ENCODE results near the gene CAMTA1. TPM values are rescaled to one million over a fixed set of nuclear protein-coding genes. Genes with fewer than 3 reads are reported as not detected.

The CAMTA1 gene
- total RNA-seq, 1 donor from 2014 or later: 268 TPM

DNA sequence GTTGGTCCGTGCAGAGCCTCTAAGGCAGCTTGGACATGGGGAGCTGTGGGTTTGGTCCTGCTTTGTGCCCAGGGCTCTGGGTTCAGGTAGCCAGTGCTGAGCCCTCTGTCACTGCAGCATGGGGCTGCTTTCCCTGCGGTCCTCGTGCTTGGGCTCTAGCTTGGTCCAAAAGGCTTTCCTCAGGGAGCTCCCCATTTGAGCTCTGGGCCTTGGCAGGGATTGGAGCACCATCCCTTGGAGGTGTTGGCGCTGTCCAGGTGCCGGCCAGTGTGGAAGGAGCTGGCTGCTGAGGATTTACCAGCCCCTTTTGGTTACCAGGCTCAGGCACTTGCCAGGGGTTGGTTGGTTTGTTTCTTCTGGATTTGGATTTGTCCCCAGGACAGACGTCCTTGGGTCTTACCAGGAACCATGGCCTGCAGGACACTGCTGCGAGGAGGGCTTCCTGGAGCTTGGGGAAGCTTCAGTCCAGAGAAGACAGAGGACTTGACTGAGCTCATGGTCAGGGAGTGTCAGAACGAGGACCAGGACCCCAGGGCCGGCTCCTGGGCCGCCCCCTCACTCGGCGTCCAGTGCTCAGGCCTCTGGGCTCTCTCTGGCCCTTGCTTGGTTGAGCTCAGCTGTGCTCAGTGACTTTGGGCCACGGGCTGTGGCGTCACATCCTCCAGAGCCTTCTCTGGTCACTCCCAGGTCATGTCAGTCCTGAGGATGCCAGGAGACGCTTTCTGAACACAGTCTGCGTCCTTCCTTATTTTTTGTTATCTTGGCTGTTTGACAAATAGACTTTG, 224.7 kb downstream of the CAMTA1 start:
- H3K4me1 ChIP-seq: no peaks in the 10 kb centered on the region
- no peaks in the 10 kb centered on the region for H3K27me3 ChIP-seq
- H3K36me3 ChIP-seq: no peaks in the 10 kb centered on the region
- no peaks in the 10 kb centered on the region for H3K79me2 ChIP-seq (ENCODE audit: low read depth)
- Mint-ChIP-seq H3K4me1 (peaks cover 3% of the 10 kb centered on the region), H3K4me3 (no peak overlapping the region), H3K27me3 (ENCODE audit: insufficient read depth, low read depth) (peaks cover 5% of the 10 kb centered on the region), H3K36me3 (no peaks in the 10 kb centered on the region), H3K27ac (no peak overlapping the region), H3K9me3 (no peaks in the 10 kb centered on the region)
- DNase-seq (ENCODE audit: low spot score): no peak
- H3K4me2 ChIP-seq: no peak overlapping the region
- H4K20me1 ChIP-seq (ENCODE audit: low read depth): no peaks in the 10 kb centered on the region
- TF ChIP-seq, protein P1, sequence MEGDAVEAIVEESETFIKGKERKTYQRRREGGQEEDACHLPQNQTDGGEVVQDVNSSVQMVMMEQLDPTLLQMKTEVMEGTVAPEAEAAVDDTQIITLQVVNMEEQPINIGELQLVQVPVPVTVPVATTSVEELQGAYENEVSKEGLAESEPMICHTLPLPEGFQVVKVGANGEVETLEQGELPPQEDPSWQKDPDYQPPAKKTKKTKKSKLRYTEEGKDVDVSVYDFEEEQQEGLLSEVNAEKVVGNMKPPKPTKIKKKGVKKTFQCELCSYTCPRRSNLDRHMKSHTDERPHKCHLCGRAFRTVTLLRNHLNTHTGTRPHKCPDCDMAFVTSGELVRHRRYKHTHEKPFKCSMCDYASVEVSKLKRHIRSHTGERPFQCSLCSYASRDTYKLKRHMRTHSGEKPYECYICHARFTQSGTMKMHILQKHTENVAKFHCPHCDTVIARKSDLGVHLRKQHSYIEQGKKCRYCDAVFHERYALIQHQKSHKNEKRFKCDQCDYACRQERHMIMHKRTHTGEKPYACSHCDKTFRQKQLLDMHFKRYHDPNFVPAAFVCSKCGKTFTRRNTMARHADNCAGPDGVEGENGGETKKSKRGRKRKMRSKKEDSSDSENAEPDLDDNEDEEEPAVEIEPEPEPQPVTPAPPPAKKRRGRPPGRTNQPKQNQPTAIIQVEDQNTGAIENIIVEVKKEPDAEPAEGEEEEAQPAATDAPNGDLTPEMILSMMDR (IDR thresholded peaks at IDR 0.05): no peak
- TF ChIP-seq EZH2phosphoT487 (IDR thresholded peaks at IDR 0.05) (no peak), EZH2 (IDR thresholded peaks at IDR 0.05) (no peak)
- no peak overlapping the region for H3K9ac ChIP-seq
- H3K27ac ChIP-seq: no peak overlapping the region
- no peak overlapping the region for H3K4me3 ChIP-seq
- H3K9me3 ChIP-seq (ENCODE audit: low read depth): no peaks in the 10 kb centered on the region
- no peaks in the 10 kb centered on the region for H3F3A ChIP-seq (ENCODE audit: low read depth)
- no peak overlapping the region for H2AFZ ChIP-seq (replicated peaks)

DNA sequence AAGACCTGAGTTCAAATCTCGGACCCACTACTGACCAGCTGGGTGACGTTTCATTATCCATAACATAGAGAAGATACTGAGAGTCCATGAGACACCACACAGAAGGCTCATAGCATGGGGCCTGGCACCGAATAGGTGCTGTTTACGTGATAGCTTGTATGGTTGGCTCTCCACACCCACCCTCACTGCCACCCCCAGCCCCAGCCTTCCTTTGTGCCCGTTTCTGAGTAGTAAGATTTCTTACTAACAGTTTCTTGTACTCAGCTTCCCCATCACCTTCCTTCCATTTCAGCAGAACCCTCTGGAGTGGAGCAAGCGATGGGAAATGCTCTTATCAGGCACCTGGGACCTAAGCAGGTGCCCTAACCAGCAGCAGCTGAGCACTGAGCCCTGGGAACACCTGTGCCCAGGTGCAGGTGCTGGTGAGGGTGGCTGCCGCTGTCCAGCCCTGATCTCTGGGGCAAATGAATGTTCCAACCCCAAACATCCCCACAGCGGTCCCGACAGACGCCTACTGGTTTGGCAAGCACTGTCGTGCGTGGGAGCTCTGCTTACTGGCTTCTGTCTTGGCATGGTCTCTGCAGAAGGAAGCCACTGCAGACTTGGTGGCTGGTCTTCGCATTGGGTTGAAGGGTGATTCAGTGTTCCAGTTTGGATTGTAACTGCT, 225.4 kb downstream of the CAMTA1 start:
- H4K20me1 ChIP-seq (ENCODE audit: low read depth): no peaks in the 10 kb centered on the region
- H3K36me3 ChIP-seq: no peaks in the 10 kb centered on the region
- Mint-ChIP-seq H3K27me3 (ENCODE audit: insufficient read depth, low read depth) (peaks cover 4% of the 10 kb centered on the region), H3K9me3 (no peaks in the 10 kb centered on the region), H3K36me3 (no peaks in the 10 kb centered on the region), H3K27ac (no peak overlapping the region), H3K4me3 (no peak overlapping the region), H3K4me1 (peaks cover 6% of the 10 kb centered on the region)
- DNase-seq (ENCODE audit: low spot score): no peak
- no peak overlapping the region for H3K4me2 ChIP-seq
- H3F3A ChIP-seq (ENCODE audit: low read depth): no peaks in the 10 kb centered on the region
- H3K79me2 ChIP-seq (ENCODE audit: low read depth): no peaks in the 10 kb centered on the region
- H3K4me3 ChIP-seq: no peak overlapping the region
- no peak overlapping the region for H3K9ac ChIP-seq
- no peak overlapping the region for H3K27ac ChIP-seq
- no peak overlapping the region for H2AFZ ChIP-seq (replicated peaks)
- no peaks in the 10 kb centered on the region for H3K9me3 ChIP-seq (ENCODE audit: low read depth)
- no peaks in the 10 kb centered on the region for H3K4me1 ChIP-seq
- TF ChIP-seq, protein P1 (IDR thresholded peaks at IDR 0.05): no peak
- TF ChIP-seq EZH2phosphoT487 (IDR thresholded peaks at IDR 0.05): no peak
- no peak for TF ChIP-seq EZH2 (IDR thresholded peaks at IDR 0.05)
- no peaks in the 10 kb centered on the region for H3K27me3 ChIP-seq

DNA sequence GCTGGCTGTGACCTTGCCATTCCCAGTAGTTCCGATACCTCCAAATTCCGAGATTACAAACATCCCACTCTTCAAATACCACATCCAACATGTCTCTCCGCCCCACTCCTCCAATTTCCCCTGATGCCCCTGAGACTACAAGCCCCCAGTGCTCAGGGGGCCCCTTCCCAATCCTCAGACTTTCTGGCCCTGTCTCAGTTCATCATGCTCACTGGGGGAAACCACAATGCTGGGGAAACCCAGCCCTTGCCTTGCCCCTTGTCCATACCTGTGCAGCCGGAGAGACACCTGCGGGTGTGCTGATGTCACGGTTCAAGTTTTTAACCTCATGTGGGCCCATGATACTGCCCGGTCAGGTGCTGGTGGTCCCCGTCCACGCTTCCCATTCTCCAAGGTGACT, 226.6 kb downstream of the CAMTA1 start:
- H2AFZ ChIP-seq (replicated peaks): no peak overlapping the region
- peaks cover 3% of the 10 kb centered on the region for H3K27me3 Mint-ChIP-seq (ENCODE audit: insufficient read depth, low read depth)
- H3K36me3 ChIP-seq: no peaks in the 10 kb centered on the region
- H3F3A ChIP-seq (ENCODE audit: low read depth): no peaks in the 10 kb centered on the region
- no peaks in the 10 kb centered on the region for H3K79me2 ChIP-seq (ENCODE audit: low read depth)
- H3K9me3 Mint-ChIP-seq: no peaks in the 10 kb centered on the region
- no peaks in the 10 kb centered on the region for H3K36me3 Mint-ChIP-seq
- no peak overlapping the region for H3K9ac ChIP-seq
- DNase-seq (ENCODE audit: low spot score): no peak
- H3K4me3 ChIP-seq: no peak overlapping the region
- no peak overlapping the region for H3K4me2 ChIP-seq
- no peaks in the 10 kb centered on the region for H3K4me1 ChIP-seq
- no peaks in the 10 kb centered on the region for H4K20me1 ChIP-seq (ENCODE audit: low read depth)
- no peak overlapping the region for H3K4me3 Mint-ChIP-seq
- no peaks in the 10 kb centered on the region for H3K9me3 ChIP-seq (ENCODE audit: low read depth)
- TF ChIP-seq, protein P1 (IDR thresholded peaks at IDR 0.05): no peak
- no peak for TF ChIP-seq EZH2 (IDR thresholded peaks at IDR 0.05)
- no peak for TF ChIP-seq EZH2phosphoT487 (IDR thresholded peaks at IDR 0.05)
- no peaks in the 10 kb centered on the region for H3K27me3 ChIP-seq
- H3K27ac Mint-ChIP-seq: no peak overlapping the region
- H3K4me1 Mint-ChIP-seq: peaks cover 6% of the 10 kb centered on the region
- no peak overlapping the region for H3K27ac ChIP-seq

All from neural progenitor cell (in vitro differentiated cells).